HG02610 (cell line): ENCODE results near the gene VWA3B.
"Not testable (repeated sequence)": the region's sequence is repeated elsewhere in the genome, so short reads cannot be mapped to it uniquely, and the experiment has no call there.

Experiments
- ATAC-seq: cut with Tn5 transposase; IDR thresholded peaks from one replicate; pipeline ENCODE4 v1.9.1; 2021; ENCODE audit warnings: mild to moderate bottlenecking, moderate library complexity; ENCODE audit not compliant: unreplicated experiment

Gene VWA3B

GRCh38 chr2:98127229-98127989 is 40.4 kb downstream of the VWA3B start:
- ATAC-seq, result no peak

GRCh38 chr2:98128556-98129109 is 41.7 kb downstream of the VWA3B start:
- no peak for ATAC-seq

GRCh38 chr2:98130073-98130472 is 43.1 kb downstream of the VWA3B start:
- not testable (repeated sequence) for ATAC-seq

GRCh38 chr2:98134172-98135005 is 47.4 kb downstream of the VWA3B start:
- peak; percentile 84 for ATAC-seq

- no peak for ATAC-seq
Measured at GRCh38 chr2:98137196-98137595, 50.2 kb downstream of the VWA3B start.

- not testable (repeated sequence) for ATAC-seq
Measured at GRCh38 chr2:98138978-98139377, 52.0 kb downstream of the VWA3B start.

- no peak for ATAC-seq
Measured at GRCh38 chr2:98140210-98140609, 53.2 kb downstream of the VWA3B start.

- ATAC-seq, result no peak
Measured at GRCh38 chr2:98142106-98142791, 55.3 kb downstream of the VWA3B start.

- no peak for ATAC-seq
Measured at GRCh38 chr2:98145070-98145469, 58.1 kb downstream of the VWA3B start.

GRCh38 chr2:98147900-98148299 is 60.9 kb downstream of the VWA3B start:
- not testable (repeated sequence) for ATAC-seq

GRCh38 chr2:98148595-98149332 is 61.8 kb downstream of the VWA3B start:
- no peak for ATAC-seq

GRCh38 chr2:98149333-98149697 is 62.3 kb downstream of the VWA3B start:
- ATAC-seq, result no peak

- ATAC-seq, result no peak
Measured at GRCh38 chr2:98153481-98153880, 66.5 kb downstream of the VWA3B start.

GRCh38 chr2:98155291-98155690 is 68.3 kb downstream of the VWA3B start:
- ATAC-seq, result no peak

- no peak for ATAC-seq
Measured at GRCh38 chr2:98155716-98156115, 68.7 kb downstream of the VWA3B start.

- no peak for ATAC-seq
Measured at GRCh38 chr2:98156304-98156703, 69.3 kb downstream of the VWA3B start.

- no peak for ATAC-seq
Measured at GRCh38 chr2:98157557-98157956, 70.6 kb downstream of the VWA3B start.

- ATAC-seq, result no peak
Measured at GRCh38 chr2:98158305-98158704, 71.3 kb downstream of the VWA3B start.

GRCh38 chr2:98160554-98160953 is 73.6 kb downstream of the VWA3B start:
- ATAC-seq, result no peak

GRCh38 chr2:98161186-98161585 is 74.2 kb downstream of the VWA3B start:
- no peak for ATAC-seq

- no peak for ATAC-seq
Measured at GRCh38 chr2:98164256-98164655, 77.3 kb downstream of the VWA3B start.
